Hematopoietic multipotent progenitor cell treated with erythropoietin and hydrocortisone succinate and interleukin-3 and kit ligand, for 17 days (in vitro differentiated cells): Measurements from ENCODE around the gene ADRM1.

ENCODE experiments used
- DNase-seq: peaks from one replicate; pipeline ENCODE4 v3.0.0-alpha.2; 2015; ENCODE audit warnings: low spot score

ADRM1 gene

DNA sequence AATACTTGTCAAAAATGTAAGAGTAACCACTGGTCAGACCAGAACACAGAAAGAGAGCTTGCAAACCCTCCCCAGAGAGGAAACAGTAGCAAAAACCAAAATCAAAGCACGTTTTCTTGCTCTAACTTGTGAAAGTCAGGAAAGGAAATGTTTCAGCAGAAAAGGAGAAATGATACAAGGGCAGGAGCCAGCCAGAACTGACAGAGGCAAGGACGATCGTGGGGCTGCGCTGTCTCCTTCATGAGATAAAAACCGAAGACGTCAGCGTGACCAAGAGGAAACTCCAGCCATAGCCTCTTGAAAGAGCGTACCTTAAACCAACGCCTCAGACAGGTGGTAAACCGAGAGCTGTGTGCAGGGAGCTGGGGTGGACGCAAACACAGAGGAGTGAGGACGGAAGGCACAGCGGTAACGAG lies 36.9 kb downstream of the ADRM1 start:
- no peak for DNase-seq

DNA sequence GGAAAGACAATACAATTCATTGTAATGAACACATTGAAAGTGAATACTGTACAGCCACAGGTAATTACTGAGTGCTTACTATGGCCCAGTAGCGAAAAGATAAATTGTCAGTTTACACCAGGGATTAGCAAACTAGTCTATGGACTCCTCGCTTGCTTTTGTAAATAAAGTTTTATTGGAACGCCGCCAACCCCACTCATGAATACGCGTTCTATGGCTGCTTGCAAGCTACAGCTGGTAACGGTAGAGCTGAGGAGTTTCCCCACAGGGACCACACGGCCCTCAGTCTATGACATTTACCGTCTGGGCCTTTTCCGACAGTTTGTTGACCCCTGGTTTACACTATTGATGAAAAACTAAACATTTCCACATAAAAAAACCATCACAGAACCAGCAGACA lies 40.1 kb downstream of the ADRM1 start:
- no peak for DNase-seq

DNA sequence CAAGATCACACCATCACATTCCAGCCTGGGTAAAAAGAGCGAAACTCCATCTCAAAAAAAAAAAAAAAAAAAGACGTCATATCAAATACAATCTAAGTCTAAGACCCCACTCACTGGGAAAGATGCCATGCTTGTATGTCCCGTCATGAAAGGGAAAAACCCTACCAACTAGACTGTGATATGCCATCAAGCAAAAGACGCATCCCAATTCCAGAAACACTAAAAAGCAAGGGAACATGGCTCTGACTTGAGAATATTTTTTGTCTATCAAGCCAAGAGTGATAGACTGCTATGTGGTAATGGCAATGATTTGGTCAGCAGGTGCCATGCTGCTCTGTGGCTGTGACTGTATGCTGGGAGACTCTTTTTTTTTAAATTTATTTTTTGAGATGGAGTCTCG lies 41.3 kb downstream of the ADRM1 start:
- no peak for DNase-seq

DNA sequence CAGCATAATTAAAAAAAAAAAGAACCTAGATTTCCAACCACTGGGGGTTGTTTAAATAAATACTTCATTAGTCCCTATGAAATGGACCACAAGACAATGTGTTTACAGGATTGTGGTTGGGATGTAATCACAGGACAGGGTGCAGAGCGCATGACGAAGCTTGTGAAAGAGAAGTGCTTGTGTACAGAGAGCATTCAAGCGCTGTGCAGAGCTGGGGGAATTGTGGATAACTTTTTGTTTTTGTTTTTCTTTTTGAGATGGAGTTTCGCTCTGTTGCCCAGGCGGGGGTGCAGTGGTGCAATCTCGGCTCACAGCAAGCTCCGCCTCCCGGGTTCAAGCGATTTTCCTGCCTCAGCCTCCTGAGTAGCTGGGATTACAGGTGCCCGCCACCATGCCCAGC lies 42.0 kb downstream of the ADRM1 start:
- DNase-seq, result no peak

DNA sequence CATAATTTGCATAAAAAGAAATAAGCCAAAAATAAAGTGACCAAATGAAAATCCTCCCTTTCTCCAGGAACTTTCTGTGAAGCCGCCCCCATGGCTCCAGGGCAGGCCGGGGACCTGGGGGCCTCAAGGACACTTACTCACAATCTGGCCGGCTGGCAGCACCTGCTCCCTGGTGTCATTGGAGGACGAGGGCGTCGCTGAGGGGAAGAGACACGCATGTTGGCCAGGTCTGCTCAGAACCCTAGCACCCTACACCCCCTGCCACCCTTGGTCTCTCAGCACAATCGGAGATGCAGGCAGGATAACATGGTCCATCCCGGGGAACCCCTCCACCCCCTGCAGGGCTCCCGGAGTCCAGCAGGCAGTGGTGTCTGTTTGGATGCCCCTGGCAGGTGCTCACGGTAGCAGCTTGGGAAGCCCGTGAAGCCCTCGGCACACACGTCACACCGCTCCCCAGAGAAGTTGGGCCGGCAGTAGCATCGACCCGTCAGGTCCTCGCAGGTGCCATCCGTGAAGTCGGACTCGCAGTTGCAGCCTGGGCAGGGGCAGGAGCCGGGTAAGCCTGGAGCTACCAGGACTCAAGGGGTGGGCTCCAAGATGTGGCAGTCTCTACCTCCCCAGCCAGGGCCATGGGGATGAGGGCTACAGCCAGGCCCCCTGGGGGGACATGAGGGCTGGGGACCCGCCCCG lies 43.0 kb downstream of the ADRM1 start:
- no peak for DNase-seq

DNA sequence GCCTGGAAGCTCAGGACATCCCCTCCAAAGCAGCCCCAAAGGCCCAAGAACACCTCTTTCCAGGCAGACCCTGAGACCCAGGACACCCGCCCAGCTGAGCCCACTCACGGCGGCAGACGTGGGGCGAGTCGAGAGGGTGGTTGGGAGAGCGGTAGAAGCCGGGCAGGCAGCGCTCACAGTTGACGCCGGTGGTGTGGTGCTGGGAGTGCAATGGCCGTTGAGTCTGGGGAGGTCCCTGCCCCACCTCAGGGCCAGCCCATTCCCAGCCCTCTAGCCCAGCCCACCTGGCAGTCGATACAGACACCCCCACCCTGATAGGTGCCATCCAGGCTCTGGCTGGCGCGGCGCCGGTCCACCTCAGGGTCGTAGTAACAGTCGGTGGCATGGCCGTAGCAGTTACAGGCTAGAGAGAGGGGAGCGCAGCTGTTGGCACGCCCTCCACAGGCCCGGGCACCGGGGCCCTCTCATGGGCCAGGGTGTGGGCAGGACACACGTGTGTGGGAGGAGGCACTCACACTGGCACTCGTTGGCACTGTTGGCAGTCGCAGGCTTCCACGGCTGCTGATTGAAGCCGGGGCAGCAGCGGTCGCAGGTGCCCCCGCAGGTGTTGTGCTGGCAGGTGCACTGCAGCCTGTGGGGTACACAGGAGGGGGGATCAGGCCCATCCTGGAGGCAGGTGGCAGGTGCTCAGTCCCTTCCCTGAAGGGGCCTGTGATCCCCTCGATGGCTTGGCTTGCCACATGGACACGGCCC lies 43.8 kb downstream of the ADRM1 start:
- DNase-seq, result no peak

DNA sequence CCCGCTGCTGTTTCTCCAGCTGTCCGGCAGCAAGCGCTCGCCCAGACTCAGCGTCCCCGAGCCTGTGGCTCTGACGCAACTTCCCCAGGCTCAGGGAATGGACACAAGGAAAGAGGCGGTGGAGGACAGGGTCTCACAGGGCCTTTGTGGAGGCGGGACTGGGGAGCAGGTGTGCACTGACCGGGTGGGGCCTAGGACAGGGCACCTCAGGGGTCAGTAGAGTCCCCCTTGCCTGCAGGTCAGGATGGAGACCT lies 44.3 kb downstream of the ADRM1 start:
- DNase-seq, result no peak

DNA sequence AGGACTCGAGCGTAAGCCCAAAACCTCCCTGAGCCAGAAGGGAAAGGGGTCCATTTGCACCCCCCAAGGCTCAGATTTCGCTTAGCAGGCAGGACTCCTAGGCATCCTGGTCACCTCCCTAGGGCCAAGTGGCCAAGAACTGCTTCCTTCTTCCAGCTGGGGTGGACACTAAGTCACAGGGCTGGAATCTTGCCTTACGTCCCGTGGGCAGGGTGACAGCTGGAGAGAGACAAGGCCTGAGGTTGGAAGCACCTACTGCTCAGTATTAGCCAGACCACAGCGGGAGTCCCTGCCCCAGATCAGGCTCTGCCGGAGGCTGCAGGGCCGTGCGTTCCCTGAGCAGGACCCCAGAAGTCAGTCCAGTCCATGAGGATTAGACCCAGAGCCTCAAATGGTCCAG lies 44.6 kb downstream of the ADRM1 start:
- DNase-seq, result no peak

DNA sequence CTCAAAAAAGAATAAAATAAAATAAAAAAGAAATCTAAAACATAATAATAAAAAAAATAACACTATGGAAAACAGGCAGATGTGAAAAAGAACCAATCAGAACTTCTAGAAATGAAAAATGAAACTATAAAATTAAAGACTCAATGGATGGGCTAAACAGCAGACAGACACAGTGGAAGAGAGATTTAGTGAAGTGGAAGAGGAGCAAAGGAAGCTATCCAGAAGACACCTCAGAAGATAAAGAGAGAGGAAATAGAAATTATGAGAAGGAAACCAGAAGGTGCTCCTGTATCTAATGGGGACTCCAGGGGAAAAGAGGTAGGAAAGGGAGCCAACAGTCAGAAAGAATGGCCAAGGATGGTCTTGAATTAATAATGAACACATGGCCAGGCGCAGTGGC lies 45.8 kb downstream of the ADRM1 start:
- no peak for DNase-seq

DNA sequence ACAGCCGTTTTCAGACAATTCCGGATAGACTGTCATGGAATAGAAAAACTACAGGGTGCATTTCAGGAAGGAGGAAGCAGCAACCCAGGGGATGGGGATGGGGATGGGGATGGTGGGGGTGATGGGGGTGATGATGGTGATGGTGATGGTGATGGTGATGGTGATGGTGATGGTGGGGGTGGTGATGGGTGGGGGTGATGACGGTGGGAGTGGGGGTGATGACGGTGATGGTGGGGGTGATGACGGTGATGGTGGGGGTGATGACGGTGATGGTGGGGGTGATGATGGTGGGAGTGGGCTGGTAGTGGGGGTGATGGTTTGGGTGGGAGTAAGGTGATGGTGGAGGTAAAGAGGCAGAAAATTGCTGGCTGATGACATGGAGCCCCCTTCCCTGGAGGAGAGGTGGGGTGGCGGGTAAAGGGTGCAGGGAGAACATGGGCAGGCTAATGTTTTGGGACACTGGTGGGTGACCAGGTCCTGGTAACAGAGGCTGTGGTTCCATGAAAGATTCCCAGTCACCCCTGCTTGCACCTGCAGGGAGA lies 46.8 kb downstream of the ADRM1 start:
- no peak for DNase-seq

DNA sequence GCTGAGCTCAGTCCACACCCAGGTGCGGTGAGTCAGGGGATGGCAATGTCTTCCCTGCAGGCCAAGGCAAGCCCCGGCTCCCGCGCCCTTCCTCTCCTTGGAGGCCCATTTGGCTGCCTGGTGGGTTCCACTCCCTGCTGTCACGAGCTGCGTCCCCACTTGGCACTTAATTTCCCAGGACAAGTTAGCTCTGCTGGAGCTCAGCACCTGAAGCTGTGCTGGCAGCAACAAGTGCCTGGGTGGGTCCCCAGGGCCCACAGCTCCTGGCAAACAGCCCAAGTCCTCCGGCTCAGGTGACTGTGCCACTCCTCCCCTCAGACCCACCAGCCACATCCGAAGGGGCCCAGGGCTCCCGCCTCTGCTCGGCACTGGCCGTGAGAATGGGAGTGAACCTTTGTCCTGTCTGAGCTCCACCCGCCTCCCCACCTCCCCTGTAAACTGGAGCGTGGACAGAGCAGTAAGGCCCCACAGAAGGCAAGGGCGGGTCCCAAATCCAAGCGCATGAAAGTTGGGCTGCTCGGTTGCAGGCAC lies 47.4 kb downstream of the ADRM1 start:
- DNase-seq, result no peak

DNA sequence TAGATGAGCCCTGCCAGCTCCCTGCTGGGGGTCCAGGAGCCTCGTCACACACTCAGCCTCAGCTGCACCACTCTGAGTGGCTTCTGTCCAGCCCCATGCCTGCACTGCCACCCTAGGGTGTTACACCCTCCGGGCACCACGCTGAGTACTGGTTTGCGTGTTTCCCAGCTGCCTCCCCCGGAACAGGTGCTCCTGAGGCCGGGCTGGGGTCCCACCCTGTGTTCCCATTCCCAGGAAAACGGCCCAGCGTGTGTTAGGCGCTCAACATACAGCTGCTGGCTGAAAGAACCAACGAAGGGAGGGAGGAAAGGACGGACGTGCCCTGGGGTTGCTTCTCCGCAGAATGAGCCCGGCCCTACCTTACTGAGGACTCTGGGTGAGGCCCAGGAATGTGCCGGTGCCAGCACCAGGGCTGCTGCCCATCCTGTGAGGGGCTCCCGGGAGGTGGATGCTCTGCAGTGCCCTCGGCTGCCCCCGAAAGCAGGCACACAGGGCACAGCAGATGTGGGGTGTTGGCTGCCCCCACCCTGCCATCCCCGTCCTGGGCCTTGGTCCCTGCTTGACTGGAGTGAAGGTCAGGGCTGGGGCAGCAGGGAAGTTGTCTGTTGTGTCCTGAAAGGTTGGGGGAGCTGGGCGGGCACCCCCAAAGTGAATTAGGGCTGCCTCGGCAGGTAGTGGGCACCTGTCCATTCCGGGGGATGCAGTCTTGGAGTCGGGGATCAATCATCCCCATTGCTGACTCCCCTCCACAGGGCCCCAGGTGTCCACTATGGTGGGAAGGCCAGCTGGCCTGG lies 48.0 kb downstream of the ADRM1 start:
- DNase-seq, result no peak

DNA sequence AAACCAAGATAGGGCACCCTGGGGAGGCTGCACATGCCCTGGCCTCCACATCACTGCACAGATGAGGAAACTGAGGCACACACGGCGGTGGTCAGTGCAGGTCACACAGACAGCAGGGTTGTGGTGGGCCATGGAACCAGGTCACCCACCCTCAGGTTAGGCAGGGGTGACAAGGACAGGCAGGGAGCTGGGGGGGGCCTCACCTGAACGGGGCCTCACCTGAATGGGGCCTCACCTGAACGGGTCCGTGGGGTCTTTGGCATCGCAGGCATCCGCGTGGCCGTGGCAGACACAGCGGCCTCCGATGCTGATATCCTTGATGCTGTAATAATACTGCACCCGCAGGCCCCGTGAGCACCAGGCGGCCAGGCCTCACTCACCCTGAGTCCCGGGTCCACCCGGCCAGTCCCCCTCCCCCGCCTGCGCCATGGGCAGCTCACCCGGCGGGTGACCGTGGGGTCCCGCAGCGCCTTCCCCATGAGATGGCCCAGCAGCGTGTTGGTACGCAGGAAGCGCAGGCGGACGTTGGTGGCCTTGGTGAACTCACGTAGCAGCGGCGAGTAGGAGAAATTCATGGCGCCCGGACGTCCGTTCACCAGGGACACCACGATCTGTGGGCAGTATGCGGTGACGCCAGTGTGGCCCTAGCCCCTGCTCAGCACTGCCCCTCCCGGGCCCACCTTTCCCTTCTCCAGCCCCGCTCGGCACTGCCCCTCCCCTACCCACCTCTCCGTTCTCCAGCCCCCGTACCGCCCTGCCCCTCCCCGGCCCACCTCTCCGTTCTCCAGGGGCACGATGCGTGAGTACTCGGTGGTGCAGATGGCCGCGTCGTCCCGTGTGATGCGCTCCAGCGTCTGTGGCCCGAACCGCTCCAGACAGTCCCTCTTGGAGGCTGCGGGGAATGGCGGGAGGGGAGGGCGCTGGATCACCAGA lies 48.9 kb downstream of the ADRM1 start:
- DNase-seq, result no peak

DNA sequence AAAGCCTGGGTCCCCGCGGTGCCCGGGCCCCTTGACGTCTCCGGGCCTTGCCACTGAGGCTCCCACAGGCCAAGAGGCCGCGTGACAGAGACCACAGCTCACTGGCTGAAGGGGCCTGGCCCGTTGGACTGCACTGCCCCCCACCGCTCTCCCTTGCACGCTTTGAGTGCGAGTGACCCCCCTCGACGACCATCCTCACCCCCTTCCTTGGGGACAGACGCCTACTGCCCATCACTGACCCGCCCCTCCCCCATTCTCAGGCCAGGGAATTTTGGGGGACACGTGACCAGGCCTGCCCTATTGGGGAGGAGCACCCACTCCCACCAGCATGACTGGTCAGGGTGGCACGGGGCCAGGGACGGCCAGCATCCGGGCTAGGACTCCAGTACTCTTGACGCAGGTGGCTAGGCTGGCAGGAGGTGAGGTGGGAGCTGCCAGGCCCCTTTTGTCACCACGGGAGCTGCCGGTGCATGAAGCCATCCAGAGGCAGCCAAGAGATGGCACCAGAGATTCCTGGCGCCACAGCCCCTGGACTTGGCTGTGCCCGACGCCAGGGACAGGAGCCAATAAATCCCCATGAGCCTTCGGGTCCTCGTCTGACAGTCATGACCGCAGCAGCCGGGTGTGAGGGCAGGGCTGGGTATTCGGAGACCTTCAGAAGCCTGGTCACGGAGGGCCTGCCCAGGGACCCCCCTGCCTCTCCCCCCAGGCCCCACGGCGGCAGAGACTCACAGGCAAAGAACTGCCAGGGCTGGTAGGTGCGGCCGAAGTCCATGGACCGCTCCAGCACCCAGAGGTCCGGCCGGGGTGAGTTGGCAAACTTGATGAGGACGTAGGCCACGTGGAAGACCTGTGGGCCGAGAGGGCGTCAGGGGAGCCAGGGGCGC lies 49.8 kb downstream of the ADRM1 start:
- DNase-seq, result no peak

DNA sequence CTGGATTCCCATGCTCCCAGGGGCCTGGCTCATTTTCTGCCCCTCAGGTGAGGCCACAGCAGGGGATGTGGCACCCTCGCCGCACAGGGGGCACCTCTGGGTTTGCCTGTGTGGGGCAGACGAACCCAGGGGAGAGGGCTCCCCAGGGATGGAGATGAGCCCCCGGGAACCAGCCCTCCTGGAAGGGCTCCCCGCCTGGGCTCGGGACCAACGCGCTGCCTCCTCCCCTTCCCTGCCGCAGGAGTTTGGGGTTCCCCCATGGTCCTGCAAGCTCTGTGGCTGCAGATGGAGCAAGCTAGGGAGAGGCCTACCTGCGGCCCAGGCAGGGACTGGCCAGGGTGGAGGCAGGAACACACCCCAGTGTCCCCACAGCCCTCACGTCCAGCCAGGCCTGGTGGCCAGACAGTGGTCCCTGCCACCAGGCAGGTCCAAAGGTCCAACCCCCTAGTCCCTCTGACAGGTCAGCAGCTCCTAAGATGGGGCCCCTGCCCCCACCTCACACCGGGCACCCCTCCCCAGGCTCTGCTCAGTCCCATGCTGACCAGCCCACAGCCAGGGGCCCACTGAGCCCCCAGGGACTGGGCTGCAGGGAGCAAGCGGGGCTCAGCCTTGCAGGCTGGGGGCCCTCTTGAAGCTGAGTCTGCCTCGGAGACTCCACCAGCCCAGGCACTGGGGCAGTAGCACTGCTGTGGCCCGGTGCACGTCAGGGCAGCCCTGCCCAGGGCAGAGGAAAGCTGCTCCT lies 50.7 kb downstream of the ADRM1 start:
- DNase-seq, result no peak

DNA sequence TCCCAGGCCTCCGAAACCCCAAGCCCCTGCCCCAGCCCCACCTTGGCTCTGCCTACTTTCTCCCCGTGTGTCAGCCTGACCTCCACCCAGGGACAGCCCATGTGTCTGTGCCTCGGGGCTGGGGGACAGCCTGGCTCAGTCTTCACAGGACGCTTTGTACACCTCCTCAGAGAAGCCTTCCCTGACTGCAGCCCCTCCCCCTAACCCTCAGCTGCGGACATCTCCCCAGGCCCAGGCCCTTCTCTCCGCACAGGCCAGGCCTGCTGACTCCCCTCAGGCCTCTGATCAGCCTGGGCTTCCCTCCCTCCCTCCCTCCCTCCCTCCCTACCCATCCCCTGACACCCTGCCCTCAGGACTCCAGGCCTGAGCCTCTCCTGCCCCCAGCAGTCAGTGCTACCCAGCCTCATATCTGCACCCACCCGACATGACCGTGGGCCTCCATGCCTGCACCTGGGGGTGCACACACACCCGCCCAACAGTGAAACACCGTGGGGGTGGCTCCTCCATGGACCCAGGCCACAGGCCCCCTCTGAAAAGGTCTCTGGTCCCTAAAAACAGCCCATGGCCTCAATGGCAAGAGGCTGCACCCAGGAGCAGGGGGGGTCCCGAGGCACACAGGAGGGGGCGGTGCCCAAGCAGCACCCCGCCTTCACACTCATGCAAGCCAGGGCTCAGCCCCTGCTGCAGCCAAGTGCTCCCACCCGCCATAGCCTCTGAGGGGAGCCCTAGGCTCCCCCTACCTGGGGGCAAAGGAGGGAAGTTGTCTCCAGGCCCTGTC lies 51.4 kb downstream of the ADRM1 start:
- DNase-seq, result no peak

DNA sequence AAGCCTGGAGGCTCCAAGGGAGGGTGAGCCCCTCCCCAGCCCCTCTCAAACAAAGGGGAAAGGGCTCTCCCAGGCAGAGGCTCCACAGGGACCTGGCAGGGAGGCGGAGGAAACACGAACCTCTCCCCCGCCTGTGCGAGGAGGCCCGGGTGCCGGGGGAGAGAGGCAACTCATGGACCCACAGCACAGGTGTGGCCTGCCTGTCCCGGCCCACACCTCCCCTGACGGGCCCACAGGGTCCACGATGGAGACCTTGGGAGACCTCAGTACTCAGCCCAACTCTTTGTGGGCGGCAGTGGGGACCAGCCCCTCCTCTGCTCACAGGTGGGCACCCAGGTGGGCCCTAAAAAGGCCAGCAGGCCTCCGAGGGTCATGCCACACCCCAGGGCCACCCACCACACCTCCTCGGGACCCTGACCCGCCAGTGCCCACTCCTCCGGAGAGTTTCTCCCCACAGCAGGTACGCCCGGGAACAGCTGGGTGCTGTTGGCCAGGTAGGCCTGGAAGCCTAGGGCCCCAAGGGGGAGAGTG lies 52.1 kb downstream of the ADRM1 start:
- DNase-seq, result no peak

DNA sequence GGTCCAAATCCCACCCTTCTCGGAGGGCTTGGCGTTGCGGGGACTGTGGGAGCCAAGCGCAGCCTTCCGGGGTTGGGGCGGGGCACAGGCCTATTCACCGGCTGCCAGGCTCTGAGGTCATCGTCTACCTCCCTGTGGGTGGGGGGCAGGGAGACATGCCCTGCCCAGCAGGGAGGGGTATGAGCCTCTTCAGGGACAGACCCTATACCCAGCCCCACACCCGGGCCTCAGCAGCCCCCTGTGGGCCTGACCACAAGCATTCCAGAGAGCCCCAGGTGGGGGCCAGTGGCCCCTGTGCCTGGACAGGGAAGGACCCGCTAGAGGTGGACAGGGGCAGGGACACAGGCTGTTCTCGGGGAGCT lies 52.7 kb downstream of the ADRM1 start:
- no peak for DNase-seq
